ENCODE results near the gene RFT1.
A peak's percentile ranks its signal among the peaks of the same experiment; 100 is the strongest.
"Not testable (repeated sequence)": the region's sequence is repeated elsewhere in the genome, so short reads cannot be mapped to it uniquely, and the experiment has no call there.

Gene RFT1

DNA sequence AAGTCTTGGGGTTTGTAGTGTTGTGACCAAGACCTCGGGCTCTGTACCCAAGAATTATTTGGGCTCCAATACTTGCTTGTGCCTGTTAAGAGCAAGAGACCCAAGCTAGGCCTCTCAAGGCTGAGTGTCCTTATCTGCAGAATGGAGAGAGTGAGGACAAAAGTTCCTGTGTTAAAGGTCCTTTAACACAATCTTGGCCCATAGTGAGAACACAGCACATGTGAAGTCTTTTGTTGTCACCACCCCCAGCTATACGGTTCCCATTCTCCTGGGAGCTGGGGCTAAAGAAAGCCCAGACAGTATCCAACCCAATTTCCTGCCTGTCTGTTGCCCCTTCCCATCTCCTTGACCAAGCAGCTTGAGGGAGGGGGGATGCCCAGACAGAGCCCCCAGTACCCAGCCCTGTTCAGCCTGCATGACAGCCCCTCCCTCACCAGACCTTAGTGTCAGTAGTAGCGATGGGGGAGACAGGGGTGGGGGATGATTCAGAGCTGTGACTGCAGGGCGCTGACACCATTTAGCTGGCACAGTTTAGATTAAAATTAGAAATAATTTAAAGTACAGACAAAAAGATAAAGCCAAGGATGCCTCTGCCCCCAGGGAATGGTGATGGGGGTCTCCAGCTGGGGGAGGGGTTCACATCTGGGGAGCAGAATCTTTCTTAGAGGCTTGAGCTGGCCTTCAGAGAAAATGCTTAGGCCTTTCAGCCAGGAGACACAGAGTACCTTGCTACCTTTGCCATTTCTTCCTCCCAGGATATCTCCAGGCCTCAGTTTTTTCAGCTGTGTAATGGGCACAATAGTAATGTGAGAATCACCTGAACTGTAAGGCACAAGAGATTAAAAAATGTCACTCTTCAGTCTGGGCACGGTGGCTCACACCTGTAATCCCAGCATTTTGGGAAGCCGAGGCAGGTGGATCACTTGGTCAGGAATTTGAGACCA is 33.5 kb upstream of the RFT1 start:
- no peak for DNase-seq

- DNase-seq = peak in 3 of 58 donors; percentile 20 to 33 (median 24)
These were observed 32.6 kb upstream of the RFT1 start for GRCh38 chr3:53162672-53163443.

- DNase-seq = peak in 4 of 58 donors; percentile 33 to 48 (median 40)
These were observed 31.8 kb upstream of the RFT1 start for GRCh38 chr3:53161820-53162671.

- no peak for DNase-seq
These were observed 31.2 kb upstream of the RFT1 start for GRCh38 chr3:53161450-53161819.

DNA sequence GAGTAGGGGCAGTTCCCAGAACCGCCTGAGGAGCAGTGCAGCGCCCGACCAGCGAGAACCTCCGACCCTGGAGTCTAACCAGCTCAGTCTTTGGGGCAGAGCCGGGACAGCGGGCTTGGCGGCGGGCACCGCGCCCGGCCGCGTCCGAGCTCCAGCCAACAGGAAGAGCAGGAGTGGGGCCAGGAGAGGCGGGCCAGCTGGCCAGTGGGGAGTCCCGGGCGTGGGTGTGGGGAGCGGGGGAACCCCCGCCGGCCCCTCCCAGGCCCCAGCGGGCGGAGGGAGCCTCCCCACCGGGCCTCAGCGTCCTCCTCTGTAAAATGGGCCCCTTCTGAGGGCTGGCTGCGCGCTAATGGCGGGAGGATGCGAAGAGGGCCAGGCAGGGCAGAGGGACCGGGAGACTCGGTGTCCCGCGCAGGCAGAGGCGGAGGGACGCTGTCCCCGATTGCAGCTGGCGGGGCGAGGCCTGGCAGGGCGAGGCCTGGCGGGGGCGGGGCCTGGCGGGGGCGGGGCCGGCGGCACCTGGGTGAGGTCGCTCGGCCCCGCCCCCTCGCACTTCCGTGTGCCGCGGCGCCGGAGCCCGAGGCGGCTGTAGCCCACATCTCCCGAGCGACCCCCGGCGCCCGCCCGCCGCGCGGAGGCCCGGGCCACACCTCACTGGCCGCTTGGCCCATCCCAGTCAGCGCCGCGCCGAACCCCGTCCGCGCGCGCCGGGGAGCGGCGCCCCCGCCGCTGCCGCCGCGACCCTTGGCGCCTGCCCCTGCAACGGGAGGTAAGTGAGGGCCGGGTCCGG is 30.6 kb upstream of the RFT1 start, which contains the start of gene PRKCD:
Gene PRKCD, plus strand, starts transcription at position 550 of the 790 bp plus-strand sequence. CDS start 17,214 bp downstream, outside the sequence.
- peak in 56 of 58 donors; percentile 10 to 87 (median 68) for DNase-seq

DNA sequence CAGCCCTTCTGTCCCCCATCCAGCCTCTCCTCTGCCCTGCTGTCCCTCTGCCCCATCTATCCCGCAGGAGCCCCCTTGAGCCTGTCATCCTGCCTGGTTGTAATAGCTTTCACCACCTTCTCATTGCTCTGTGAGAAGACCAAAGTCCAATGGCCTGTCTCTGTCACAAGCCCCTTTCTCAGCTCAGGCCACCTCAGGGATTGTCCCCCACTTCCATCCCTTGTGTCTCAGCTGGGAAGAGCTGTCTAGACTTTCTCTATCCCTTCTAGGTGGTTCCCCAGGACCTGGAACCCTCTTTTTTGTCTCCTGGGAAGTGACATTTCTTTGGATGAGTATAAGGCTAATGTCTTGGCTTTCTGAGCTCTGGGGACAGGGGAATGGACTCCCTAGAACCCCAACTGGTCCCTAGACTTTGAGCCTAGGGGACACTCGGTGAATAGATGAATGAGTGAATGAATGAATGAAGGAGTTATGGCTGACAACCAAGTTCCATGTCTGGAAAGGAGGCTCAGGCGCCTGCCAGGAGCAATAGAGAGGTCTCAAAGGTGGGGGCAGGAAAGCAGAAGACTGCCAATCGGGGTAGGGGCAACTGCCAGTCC is 29.9 kb upstream of the RFT1 start:
- DNase-seq = no peak

GRCh38 chr3:53159156-53160060 is 29.2 kb upstream of the RFT1 start:
- no peak for DNase-seq

GRCh38 chr3:53158765-53159155 is 28.5 kb upstream of the RFT1 start:
- no peak for DNase-seq

DNA sequence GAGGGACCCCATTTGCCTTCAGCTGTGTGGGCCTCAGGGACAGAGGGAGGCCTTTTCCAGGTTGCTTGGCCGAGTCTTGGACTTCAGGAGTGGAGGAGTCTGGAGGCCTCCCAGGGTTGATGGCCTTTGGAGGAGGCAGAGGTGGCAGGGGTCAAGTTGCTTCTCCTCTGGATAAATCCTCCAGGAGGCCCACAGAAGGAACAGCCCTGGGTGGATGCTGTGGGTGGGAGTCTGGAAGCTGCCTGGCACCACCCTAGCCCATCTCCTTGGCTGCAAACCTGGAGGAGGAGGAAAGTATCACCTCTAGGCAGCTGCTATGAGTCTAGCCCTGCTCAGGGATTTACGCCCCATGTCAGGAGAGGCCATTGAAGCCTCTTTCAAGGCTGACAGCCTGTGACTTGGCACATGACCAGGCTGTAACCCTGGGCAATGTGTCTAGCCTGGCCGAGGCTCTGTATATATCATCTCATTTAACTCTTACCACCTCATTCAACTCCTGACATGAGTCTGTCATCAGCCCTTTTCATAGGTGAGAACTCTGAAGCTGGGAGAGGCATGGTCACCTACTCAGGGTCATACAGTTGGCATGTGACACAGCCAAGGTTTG is 27.8 kb upstream of the RFT1 start:
- DNase-seq = no peak

- peak in 1 of 58 donors; percentile 62 for DNase-seq
These were observed 26.2 kb upstream of the RFT1 start for GRCh38 chr3:53156368-53156834.

DNA sequence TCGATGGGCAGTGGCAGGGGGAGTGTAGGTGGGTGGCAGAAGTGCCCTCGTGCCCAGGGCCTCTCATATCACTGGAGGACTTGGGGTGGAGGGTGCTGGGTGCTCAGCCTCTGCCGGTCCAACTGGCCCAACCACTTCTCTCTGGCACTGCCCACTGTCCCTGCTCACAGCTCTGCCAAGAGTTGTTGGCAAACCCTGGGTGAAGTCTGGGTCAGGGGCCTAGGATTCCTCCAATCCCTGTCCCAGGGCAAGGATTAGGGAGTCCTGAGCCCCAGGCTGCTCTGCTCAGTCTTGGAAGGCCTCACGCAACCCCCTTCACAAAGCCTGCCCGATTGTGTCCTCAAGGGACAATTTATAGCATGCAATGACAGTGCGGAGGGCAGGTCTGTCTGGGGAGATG is 25.5 kb upstream of the RFT1 start:
- DNase-seq = peak in 11 of 58 donors; percentile 14 to 40 (median 26)

DNA sequence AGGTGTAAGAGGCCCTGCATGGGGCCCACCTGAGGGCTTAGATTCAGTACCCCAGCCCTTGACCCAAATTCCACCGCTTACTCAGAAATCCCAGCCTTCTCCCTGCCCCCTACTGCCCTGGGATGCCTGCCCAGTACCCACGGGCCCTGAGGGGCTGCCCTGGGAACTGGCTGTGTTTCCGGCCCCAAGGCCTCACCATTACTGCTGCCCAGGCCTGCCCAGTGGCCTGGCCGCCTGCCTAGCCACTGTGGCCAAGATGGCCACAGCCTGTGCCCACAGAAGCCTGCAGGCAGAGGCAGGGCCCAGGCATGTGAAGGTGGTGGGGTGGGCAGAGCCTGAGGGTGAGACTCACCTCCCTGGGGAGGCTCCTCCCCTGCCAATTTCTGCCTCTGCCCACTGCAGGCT is 24.6 kb upstream of the RFT1 start:
- DNase-seq = peak in 31 of 58 donors; percentile 11 to 81 (median 41)

DNA sequence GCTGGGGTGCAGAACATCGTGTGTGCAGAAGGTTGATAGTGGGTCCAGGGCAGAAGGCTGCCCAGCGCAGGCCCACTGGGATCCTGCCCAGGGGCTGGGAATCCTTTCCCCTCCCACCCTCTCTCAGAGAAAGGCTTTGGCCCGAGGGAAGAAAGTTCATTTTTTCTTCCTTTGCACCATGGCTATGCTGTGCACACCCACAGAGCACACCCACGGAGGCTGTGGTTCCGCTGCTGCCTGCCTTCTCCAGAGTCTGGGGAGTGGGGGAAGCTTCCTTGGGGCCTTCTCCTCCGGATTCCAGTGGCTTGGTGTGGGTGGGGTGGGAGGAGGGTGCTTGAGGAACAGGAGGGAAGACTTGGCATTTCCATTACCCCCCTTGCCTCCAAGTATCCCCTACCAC is 23.7 kb upstream of the RFT1 start:
- DNase-seq = peak in 2 of 58 donors; percentile 22 to 24

DNA sequence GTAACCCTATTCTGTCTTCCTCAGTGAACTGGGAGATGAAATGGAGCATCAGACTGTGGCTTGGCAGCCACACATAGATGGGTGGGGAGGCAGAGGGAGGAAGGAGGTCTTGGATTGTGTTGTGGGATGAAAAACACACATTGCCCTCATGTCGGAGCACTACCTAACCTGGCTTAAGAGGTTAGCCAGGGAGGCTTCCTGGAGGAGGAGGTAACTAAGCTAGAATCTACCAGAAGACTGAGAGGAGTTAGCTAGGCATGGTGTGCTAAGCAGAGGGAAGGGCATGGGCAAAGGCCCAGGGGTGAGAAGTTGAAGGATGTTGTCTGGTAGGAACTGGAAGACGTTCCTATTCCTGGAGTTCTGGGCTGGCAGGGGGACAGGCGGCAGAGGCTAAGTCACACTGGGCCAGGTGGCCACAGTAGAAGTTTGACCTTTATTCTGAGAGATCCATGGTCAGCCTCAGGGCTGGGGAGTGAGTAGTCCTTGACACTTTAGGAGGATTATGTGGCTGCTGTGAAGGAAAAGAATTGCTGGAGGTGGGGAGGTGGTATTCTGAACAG is 23.1 kb upstream of the RFT1 start:
- no peak for DNase-seq

- DNase-seq = no peak
These were observed 21.8 kb upstream of the RFT1 start for GRCh38 chr3:53151870-53152660.

DNA sequence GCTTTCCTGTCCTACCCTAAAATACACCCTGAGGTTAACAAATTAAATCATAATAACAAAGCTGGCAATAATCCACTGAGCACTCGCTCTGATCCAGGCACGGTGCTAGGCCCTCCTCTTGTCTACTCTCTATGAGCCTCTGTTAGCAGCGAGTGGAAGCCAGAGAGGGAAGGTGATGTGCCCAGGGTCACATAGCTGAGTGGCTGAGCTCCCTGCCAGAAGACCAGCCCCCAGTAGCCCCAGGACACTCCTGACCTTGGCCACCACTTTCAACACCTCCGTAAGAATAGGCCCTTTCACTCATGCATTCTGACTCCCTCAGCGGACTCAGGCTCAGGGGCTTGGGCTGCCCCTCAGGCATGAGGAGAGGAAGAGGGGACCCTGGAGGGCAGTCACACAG is 21.2 kb upstream of the RFT1 start:
- no peak for DNase-seq

DNA sequence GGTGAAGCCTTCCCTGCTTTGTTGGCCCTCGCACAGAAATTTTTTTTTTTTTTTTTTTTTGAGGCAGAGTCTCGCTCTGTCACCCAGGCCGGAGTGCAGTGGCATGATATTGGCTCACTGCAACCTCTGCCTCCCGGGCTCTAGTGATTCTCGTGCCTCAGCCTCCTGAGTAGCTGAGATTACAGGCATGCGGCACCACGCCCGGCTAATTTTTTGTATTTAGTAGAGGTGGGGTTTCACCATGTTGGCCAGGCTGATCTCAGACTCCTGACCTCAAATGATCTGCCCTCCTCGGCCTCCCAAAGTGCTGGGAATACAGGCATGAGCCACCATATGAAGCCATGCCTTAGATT is 20.8 kb upstream of the RFT1 start:
- DNase-seq = not testable (repeated sequence)

Measured in anterior cingulate cortex (tissue), 58 donors.